Measurements from ENCODE around the gene TMEM26. TPM values are rescaled to one million over a fixed set of nuclear protein-coding genes. Genes with fewer than 3 reads are reported as not detected.
A peak's percentile ranks its signal among the peaks of the same experiment; 100 is the strongest.
"Not testable (repeated sequence)": the region's sequence is repeated elsewhere in the genome, so short reads cannot be mapped to it uniquely, and the experiment has no call there.

TMEM26 gene
- total RNA-seq, 1 donor: 6.5 TPM

DNA sequence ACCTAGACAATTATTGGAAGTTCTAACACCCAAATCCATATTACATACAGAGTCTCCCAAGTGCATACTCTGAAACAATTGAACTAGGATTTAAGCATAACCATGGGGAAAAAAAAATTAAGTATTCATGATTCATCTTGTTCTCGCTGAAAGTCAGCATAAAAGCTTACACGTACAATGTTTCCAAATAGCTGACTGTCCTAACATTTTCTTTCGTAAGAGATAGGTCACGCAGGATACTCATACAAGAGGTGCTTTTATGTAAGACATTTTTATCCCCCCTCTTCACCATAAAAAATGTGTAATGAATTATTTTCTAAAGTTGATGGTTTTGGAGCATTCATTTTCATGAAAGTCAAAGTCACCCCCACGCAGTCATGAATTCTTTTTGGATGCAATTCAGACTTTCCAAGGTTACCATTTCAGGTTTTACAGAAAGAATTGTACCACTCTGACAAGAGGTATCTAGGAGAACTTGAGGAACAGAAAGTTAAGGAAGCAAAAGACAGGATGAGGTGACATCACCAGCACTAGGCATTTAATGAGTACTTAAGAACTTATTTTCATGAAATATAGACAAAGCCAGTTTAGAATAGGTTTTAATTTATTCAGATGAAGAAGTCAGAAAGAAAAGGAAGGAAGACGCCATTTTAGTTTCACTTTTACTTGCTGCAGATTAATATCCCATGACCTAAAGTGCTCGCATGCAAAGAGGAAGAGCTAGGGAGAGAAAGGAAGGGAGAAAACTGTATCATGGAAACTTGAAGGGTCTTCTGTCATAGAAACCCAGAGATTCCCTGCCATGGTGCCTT is 55.8 kb downstream of the TMEM26 start:
- peak overlapping the region; percentile 78 for H3K27ac ChIP-seq (ENCODE audit: low read depth, low read length)
- H2AFZ ChIP-seq (ENCODE audit: low read length): peak overlapping the region; percentile 82
- H3K27me3 ChIP-seq (ENCODE audit: insufficient read depth, low read length): no peaks in the 10 kb centered on the region
- no peaks in the 10 kb centered on the region for H3K9me3 ChIP-seq (ENCODE audit: low read depth, low read length)
- peak overlapping the region; percentile 77 for H3K4me2 ChIP-seq (ENCODE audit: insufficient read depth, low read length)
- H3K79me2 ChIP-seq (ENCODE audit: insufficient read depth, low read length): no peaks in the 10 kb centered on the region
- peaks cover 23% of the 10 kb centered on the region for H3K4me1 ChIP-seq (ENCODE audit: insufficient read depth, low read length)
- no peaks in the 10 kb centered on the region for H4K20me1 ChIP-seq (ENCODE audit: insufficient read depth, low read length)
- H3K4me3 ChIP-seq (ENCODE audit: insufficient read depth, low read length): peak overlapping the region; percentile 53
- DNase-seq (ENCODE audit: insufficient read length, low spot score, missing footprints): peak; percentile 76
- no peaks in the 10 kb centered on the region for H3K36me3 ChIP-seq (ENCODE audit: insufficient read depth, low read length)
- TF ChIP-seq CTCF (IDR thresholded peaks at IDR 0.05; ENCODE audit: extremely low read depth, low read depth, low read length): no peak

DNA sequence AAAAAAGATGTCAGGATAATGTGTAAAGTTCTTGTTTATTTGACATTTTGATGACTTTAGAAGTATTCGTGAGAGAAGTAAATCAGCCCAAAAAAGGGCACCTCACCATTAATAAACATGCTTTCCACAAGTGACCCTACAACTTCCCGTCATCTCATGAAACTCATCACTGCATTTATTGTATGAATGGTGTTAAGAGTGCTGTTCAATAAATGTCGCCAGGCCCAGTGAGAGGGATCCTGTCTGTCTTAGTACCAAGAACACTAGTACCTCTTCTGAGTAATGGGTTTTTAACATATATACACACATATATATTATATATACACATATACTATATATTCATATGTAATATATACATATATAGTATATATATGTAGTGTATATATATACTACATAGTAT is 61.9 kb downstream of the TMEM26 start:
- DNase-seq (ENCODE audit: insufficient read length, low spot score, missing footprints): no peak
- no peaks in the 10 kb centered on the region for H3K79me2 ChIP-seq (ENCODE audit: insufficient read depth, low read length)
- H4K20me1 ChIP-seq (ENCODE audit: insufficient read depth, low read length): no peaks in the 10 kb centered on the region
- no peaks in the 10 kb centered on the region for H3K9me3 ChIP-seq (ENCODE audit: low read depth, low read length)
- H3K27me3 ChIP-seq (ENCODE audit: insufficient read depth, low read length): no peaks in the 10 kb centered on the region
- no peak overlapping the region for H3K4me3 ChIP-seq (ENCODE audit: insufficient read depth, low read length)
- H3K27ac ChIP-seq (ENCODE audit: low read depth, low read length): no peak overlapping the region
- H3K4me1 ChIP-seq (ENCODE audit: insufficient read depth, low read length): no peaks in the 10 kb centered on the region
- no peak for TF ChIP-seq CTCF (IDR thresholded peaks at IDR 0.05; ENCODE audit: extremely low read depth, low read depth, low read length)
- no peak overlapping the region for H3K4me2 ChIP-seq (ENCODE audit: insufficient read depth, low read length)
- no peak overlapping the region for H2AFZ ChIP-seq (ENCODE audit: low read length)
- H3K36me3 ChIP-seq (ENCODE audit: insufficient read depth, low read length): no peaks in the 10 kb centered on the region

- no peak overlapping the region for H3K4me3 ChIP-seq (ENCODE audit: insufficient read depth, low read length)
- TF ChIP-seq CTCF (IDR thresholded peaks at IDR 0.05; ENCODE audit: extremely low read depth, low read depth, low read length): no peak
- H3K79me2 ChIP-seq (ENCODE audit: insufficient read depth, low read length): no peaks in the 10 kb centered on the region
- no peak overlapping the region for H3K27ac ChIP-seq (ENCODE audit: low read depth, low read length)
- no peaks in the 10 kb centered on the region for H4K20me1 ChIP-seq (ENCODE audit: insufficient read depth, low read length)
- H2AFZ ChIP-seq (ENCODE audit: low read length): no peak overlapping the region
- no peaks in the 10 kb centered on the region for H3K9me3 ChIP-seq (ENCODE audit: low read depth, low read length)
- no peaks in the 10 kb centered on the region for H3K36me3 ChIP-seq (ENCODE audit: insufficient read depth, low read length)
- H3K27me3 ChIP-seq (ENCODE audit: insufficient read depth, low read length): no peaks in the 10 kb centered on the region
- no peak for DNase-seq (ENCODE audit: insufficient read length, low spot score, missing footprints)
- H3K4me2 ChIP-seq (ENCODE audit: insufficient read depth, low read length): no peak overlapping the region
- no peaks in the 10 kb centered on the region for H3K4me1 ChIP-seq (ENCODE audit: insufficient read depth, low read length)
Measured at GRCh38 chr10:61390851-61391250, 62.3 kb downstream of the TMEM26 start.

GRCh38 chr10:61389887-61390286 is 63.3 kb downstream of the TMEM26 start:
- Histone ChIP-seq H3K4me1 (ENCODE audit: insufficient read depth, low read length) (no peaks in the 10 kb centered on the region), H3K79me2 (ENCODE audit: insufficient read depth, low read length) (no peaks in the 10 kb centered on the region), H2AFZ (ENCODE audit: low read length) (no peak overlapping the region), H4K20me1 (ENCODE audit: insufficient read depth, low read length) (no peaks in the 10 kb centered on the region), H3K4me2 (ENCODE audit: insufficient read depth, low read length) (no peak overlapping the region), H3K27me3 (ENCODE audit: insufficient read depth, low read length) (no peaks in the 10 kb centered on the region), H3K36me3 (ENCODE audit: insufficient read depth, low read length) (no peaks in the 10 kb centered on the region), H3K9me3 (ENCODE audit: low read depth, low read length) (no peaks in the 10 kb centered on the region), H3K27ac (ENCODE audit: low read depth, low read length) (no peak overlapping the region), H3K4me3 (ENCODE audit: insufficient read depth, low read length) (no peak overlapping the region)
- no peak for DNase-seq (ENCODE audit: insufficient read length, low spot score, missing footprints)
- TF ChIP-seq CTCF (IDR thresholded peaks at IDR 0.05; ENCODE audit: extremely low read depth, low read depth, low read length): no peak

DNA sequence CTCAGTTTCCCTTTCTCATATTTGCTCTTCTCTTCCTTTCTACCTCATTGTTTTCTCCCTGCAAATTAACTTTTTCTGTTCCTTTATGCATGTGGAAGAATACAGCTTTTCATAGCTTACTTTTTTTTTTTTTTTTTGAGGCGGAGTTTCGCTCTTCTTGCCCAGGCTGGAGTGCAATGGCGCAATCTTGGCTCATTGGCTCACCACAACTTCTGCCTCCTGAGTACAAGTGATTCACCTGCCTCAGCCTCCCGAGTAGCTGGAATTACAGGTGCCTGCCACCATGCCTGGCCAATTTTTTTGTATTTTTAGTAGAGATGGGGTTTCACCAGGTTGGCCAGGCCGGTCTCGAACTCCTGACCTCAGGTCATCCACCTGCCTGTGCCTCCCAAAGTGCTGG is 64.2 kb downstream of the TMEM26 start:
- not testable (repeated sequence) for H3K4me3 ChIP-seq (ENCODE audit: insufficient read depth, low read length); H3K36me3 ChIP-seq (ENCODE audit: insufficient read depth, low read length); H3K9me3 ChIP-seq (ENCODE audit: low read depth, low read length); H3K4me2 ChIP-seq (ENCODE audit: insufficient read depth, low read length); H3K79me2 ChIP-seq (ENCODE audit: insufficient read depth, low read length); H4K20me1 ChIP-seq (ENCODE audit: insufficient read depth, low read length); H3K4me1 ChIP-seq (ENCODE audit: insufficient read depth, low read length); DNase-seq (ENCODE audit: insufficient read length, low spot score, missing footprints); H3K27me3 ChIP-seq (ENCODE audit: insufficient read depth, low read length); H2AFZ ChIP-seq (ENCODE audit: low read length); H3K27ac ChIP-seq (ENCODE audit: low read depth, low read length)

Data from osteoblast (primary cell).